Fibroblast of lung (primary cell): ENCODE data around the gene KLHL13. TPM values are rescaled to one million over a fixed set of nuclear protein-coding genes. Genes with fewer than 3 reads are reported as not detected.
"Not testable (repeated sequence)": the region's sequence is repeated elsewhere in the genome, so short reads cannot be mapped to it uniquely, and the experiment has no call there.

Experiments
- DNase-seq, 2 donors: peaks; one replicate each; pipeline versions ENCODE4 v3.0.0 to v3.0.0-alpha.2; 2010; ENCODE audit warnings: low read depth in 2 of 2
- H2AFZ ChIP-seq: 2 replicates; pipeline ENCODE4 v1.5.1; 2012; ENCODE audit warnings: low read length, control low read depth, inconsistent platforms
- H3K27ac ChIP-seq: 2 replicates; pipeline ENCODE4 v1.5.1; 2011; ENCODE audit warnings: low read length, control low read depth; ENCODE audit not compliant: insufficient read depth
- H3K27me3 ChIP-seq: 2 replicates; pipeline ENCODE4 v1.5.1; 2011; ENCODE audit warnings: mild to moderate bottlenecking, low read length; ENCODE audit not compliant: control insufficient read depth, insufficient read depth
- H3K36me3 ChIP-seq: 2 replicates; pipeline ENCODE4 v1.5.1; 2011; ENCODE audit warnings: low read length; ENCODE audit not compliant: control insufficient read depth, insufficient read depth
- H3K4me1 ChIP-seq: 2 replicates; pipeline ENCODE4 v1.5.1; 2011; ENCODE audit warnings: low read length; ENCODE audit not compliant: control insufficient read depth, insufficient read depth; ENCODE audit errors: extremely low read depth
- H3K4me2 ChIP-seq: 2 replicates; pipeline ENCODE4 v1.5.1; 2011; ENCODE audit warnings: low read length, control low read depth; ENCODE audit not compliant: insufficient read depth; ENCODE audit errors: extremely low read depth
- H3K4me3 ChIP-seq, 4 experiments: fragments of 200-600 bp in 1 of 4; sonication (generic) in 1 of 4; replicated peaks in 1 of 4; 2 replicates each; pipeline ENCODE4 v1.5.1; 2011 to 2016; ENCODE audit warnings: low read length in 4 of 4, low read depth in 3 of 4, mild to moderate bottlenecking in 3 of 4, control low read depth in 2 of 4, inconsistent platforms in 1 of 4, mixed read lengths in 1 of 4; ENCODE audit not compliant: insufficient read depth in 1 of 4; ENCODE audit errors: control extremely low read depth in 1 of 4
- H3K79me2 ChIP-seq: 2 replicates; pipeline ENCODE4 v1.5.1; 2012; ENCODE audit warnings: mild to moderate bottlenecking, low read length, inconsistent platforms; ENCODE audit not compliant: control insufficient read depth, insufficient read depth
- H3K9ac ChIP-seq: 2 replicates; pipeline ENCODE4 v1.5.1; 2011; ENCODE audit warnings: mild to moderate bottlenecking, low read length, control low read depth; ENCODE audit not compliant: insufficient read depth
- H3K9me3 ChIP-seq: 2 replicates; pipeline ENCODE4 v1.5.1; 2012; ENCODE audit warnings: low read depth, low read length; ENCODE audit not compliant: control insufficient read depth, insufficient read depth
- H4K20me1 ChIP-seq: 2 replicates; pipeline ENCODE4 v1.5.1; 2011; ENCODE audit warnings: low read length; ENCODE audit not compliant: control insufficient read depth, insufficient read depth; ENCODE audit errors: extremely low read depth
- EZH2 ChIP-seq: IDR thresholded peaks from 2 replicates; pipeline ENCODE4 v1.5.1; 2012; ENCODE audit warnings: low read length, control low read depth, mild to moderate bottlenecking; ENCODE audit errors: missing control alignments
- polyA plus RNA-seq, 2 donors: library from polyadenylated mRNA; depleted of rRNA in 1 of 2; stranded (reverse) in 1 of 2; unstranded in 1 of 2; fragments of >200 nt; gene quantifications; 2 replicates each; pipeline ENCODE4 v1.2.1, GENCODE V29; 2011 to 2012; ENCODE audit warnings: missing spikeins in 1 of 2
- total RNA-seq: library from RNA; depleted of rRNA; stranded (reverse); fragments of >200 nt; gene quantifications from 2 replicates; pipeline ENCODE4 v1.2.1, GENCODE V29; 2014
- TF ChIP-seq, protein P1 (sequence below), 2 donors: IDR thresholded peaks in 1 of 2; conservative IDR thresholded peaks in 1 of 2; 1 replicate in 1 of 2; 2 replicates in 1 of 2; pipeline ENCODE4 v1.5.1; 2011 to 2012; ENCODE audit warnings: low read length in 2 of 2, control low read depth in 1 of 2, inconsistent platforms in 1 of 2, low read depth in 1 of 2, mild to moderate bottlenecking in 1 of 2

The KLHL13 gene
- total and polyA plus RNA-seq, 2 donors (not counting 1 experiment from before 2014, with no cell fraction given): 6.2 to 22.5 TPM

DNA sequence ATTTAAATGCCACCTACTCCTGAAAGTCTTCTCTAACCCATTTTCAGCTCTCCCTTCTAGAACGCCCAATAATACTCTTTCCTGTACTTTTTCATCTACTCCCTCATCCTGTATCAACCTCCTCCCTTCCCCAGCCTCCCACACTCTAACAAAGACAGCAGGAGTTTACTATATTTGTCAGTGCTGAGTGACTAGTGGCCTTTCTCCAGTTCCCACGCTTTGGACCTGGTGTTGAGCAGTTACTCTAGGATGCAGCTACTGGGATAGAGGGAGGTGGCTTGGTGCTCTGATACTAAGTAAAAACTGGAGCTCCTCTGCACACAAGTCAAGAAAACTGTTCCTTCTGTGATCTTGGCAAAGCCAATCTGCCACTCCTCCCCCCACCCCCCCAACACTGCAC is 36.1 kb upstream of the KLHL13 start:
- Histone ChIP-seq H3K27me3 (no peaks in the 10 kb centered on the region), H3K4me2 (no peak overlapping the region), H3K9me3 (no peaks in the 10 kb centered on the region), H3K4me3 (no peak overlapping the region), H3K36me3 (no peaks in the 10 kb centered on the region), H4K20me1 (no peaks in the 10 kb centered on the region), H3K4me1 (no peaks in the 10 kb centered on the region), H3K9ac (no peak overlapping the region), H2AFZ (no peak overlapping the region), H3K27ac (no peak overlapping the region), H3K79me2 (no peaks in the 10 kb centered on the region)
- no peak for DNase-seq
- no peak for TF ChIP-seq EZH2
- TF ChIP-seq, protein P1, sequence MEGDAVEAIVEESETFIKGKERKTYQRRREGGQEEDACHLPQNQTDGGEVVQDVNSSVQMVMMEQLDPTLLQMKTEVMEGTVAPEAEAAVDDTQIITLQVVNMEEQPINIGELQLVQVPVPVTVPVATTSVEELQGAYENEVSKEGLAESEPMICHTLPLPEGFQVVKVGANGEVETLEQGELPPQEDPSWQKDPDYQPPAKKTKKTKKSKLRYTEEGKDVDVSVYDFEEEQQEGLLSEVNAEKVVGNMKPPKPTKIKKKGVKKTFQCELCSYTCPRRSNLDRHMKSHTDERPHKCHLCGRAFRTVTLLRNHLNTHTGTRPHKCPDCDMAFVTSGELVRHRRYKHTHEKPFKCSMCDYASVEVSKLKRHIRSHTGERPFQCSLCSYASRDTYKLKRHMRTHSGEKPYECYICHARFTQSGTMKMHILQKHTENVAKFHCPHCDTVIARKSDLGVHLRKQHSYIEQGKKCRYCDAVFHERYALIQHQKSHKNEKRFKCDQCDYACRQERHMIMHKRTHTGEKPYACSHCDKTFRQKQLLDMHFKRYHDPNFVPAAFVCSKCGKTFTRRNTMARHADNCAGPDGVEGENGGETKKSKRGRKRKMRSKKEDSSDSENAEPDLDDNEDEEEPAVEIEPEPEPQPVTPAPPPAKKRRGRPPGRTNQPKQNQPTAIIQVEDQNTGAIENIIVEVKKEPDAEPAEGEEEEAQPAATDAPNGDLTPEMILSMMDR (conservative IDR thresholded peaks at IDR 0.05 in 1 of 2, IDR thresholded peaks at IDR 0.05 in 1 of 2; ENCODE audit: low read depth in 1 of 2, low read length in 2 of 2): no peak

DNA sequence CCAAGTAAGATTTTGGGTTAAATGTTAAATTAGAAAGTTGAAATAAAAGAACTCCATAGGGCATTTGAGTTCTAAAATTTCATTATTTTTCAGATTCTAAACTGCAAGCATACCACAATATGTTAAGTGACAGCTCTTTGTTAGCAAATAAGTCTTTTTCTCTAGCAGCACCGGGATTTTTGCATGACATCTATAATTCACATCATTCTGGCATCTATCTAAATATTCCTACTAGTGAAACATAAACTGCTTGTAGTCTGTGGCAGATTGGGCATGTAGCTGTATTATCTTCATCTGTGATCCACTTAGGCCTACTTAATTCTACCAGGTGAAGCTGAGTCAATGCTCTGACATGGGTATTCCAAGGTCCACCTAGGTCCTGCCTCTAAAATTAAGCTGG is 32.1 kb upstream of the KLHL13 start:
- no peak overlapping the region for H2AFZ ChIP-seq
- no peaks in the 10 kb centered on the region for H3K9me3 ChIP-seq
- H3K27ac ChIP-seq: no peak overlapping the region
- no peaks in the 10 kb centered on the region for H3K36me3 ChIP-seq
- H3K9ac ChIP-seq: no peak overlapping the region
- no peak overlapping the region for H3K4me3 ChIP-seq
- no peaks in the 10 kb centered on the region for H4K20me1 ChIP-seq
- H3K27me3 ChIP-seq: no peaks in the 10 kb centered on the region
- TF ChIP-seq, protein P1 (conservative IDR thresholded peaks at IDR 0.05 in 1 of 2, IDR thresholded peaks at IDR 0.05 in 1 of 2; ENCODE audit: low read depth in 1 of 2, low read length in 2 of 2): no peak
- TF ChIP-seq EZH2: no peak
- no peak for DNase-seq
- H3K79me2 ChIP-seq: no peaks in the 10 kb centered on the region
- no peak overlapping the region for H3K4me2 ChIP-seq
- no peaks in the 10 kb centered on the region for H3K4me1 ChIP-seq

DNA sequence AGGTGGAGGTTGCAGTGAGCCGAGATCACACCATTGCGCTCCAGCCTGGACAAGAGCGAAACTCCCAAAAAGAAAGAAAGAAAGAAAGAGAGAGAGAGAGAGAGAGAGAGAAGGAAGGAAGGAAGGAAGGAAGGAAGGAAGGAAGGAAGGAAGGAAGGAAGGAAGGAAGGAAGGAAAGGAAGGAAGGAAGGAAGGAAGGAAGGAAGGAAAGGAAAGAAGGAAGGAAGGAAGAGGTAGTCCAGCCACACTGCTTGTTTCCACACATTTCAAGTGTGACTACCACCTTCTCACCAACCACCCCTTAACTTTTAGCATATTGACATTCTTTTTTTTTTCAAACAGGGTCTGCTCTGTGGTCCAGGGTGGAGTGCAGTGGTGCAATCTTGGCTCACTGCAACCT is 31.2 kb upstream of the KLHL13 start:
- H3K9me3 ChIP-seq, H3K27ac ChIP-seq, H3K79me2 ChIP-seq, H2AFZ ChIP-seq, DNase-seq, H3K36me3 ChIP-seq, H3K9ac ChIP-seq, H3K4me1 ChIP-seq, H4K20me1 ChIP-seq, H3K4me2 ChIP-seq, H3K4me3 ChIP-seq, H3K27me3 ChIP-seq: not testable (repeated sequence)
